NCI-H82 (cell line): ENCODE data around the gene SPRN.
"Not testable (repeated sequence)": the region's sequence is repeated elsewhere in the genome, so short reads cannot be mapped to it uniquely, and the experiment has no call there.

Experiments used
- DNase-seq: peaks from one replicate; lab custom pipeline; 2025; lab: John Stamatoyannopoulos, UW

SPRN gene

GRCh38 chr10:133439517-133440461 lies 15.4 kb upstream of the SPRN start:
- no peak for DNase-seq

GRCh38 chr10:133438711-133439273 lies 14.4 kb upstream of the SPRN start:
- DNase-seq: peak; percentile 16

- not testable (repeated sequence) for DNase-seq
These were observed 8.4 kb upstream of the SPRN start for GRCh38 chr10:133432789-133433188.

GRCh38 chr10:133431888-133432613 lies 7.6 kb upstream of the SPRN start:
- DNase-seq: not testable (repeated sequence)

GRCh38 chr10:133429571-133429970 lies 5.1 kb upstream of the SPRN start:
- DNase-seq: not testable (repeated sequence)

GRCh38 chr10:133424102-133424501 lies 323 bp downstream of the SPRN start:
- DNase-seq: not testable (repeated sequence)

- DNase-seq: peak; percentile 4
These were observed 1.3 kb downstream of the SPRN start for GRCh38 chr10:133422807-133423771.

GRCh38 chr10:133422223-133422806 lies 2.1 kb downstream of the SPRN start:
- DNase-seq: peak; percentile 18

GRCh38 chr10:133421336-133422222 lies 2.8 kb downstream of the SPRN start:
- DNase-seq: peak; percentile 18

- no peak for DNase-seq
These were observed 3.8 kb downstream of the SPRN start for GRCh38 chr10:133420579-133420978.

GRCh38 chr10:133420028-133420427 lies 4.4 kb downstream of the SPRN start:
- DNase-seq: no peak

- no peak for DNase-seq
These were observed 5.0 kb downstream of the SPRN start for GRCh38 chr10:133419211-133419950.

GRCh38 chr10:133418289-133418993 lies 6.0 kb downstream of the SPRN start:
- no peak for DNase-seq

GRCh38 chr10:133415752-133416151 lies 8.7 kb downstream of the SPRN start:
- no peak for DNase-seq

- not testable (repeated sequence) for DNase-seq
These were observed 10.0 kb downstream of the SPRN start for GRCh38 chr10:133414401-133414800.

- no peak for DNase-seq
These were observed 12.1 kb downstream of the SPRN start for GRCh38 chr10:133412381-133412711.

- no peak for DNase-seq
These were observed 12.7 kb downstream of the SPRN start for GRCh38 chr10:133411523-133412380.
